Measurements from ENCODE around the gene FLAD1.

The FLAD1 gene

DNA sequence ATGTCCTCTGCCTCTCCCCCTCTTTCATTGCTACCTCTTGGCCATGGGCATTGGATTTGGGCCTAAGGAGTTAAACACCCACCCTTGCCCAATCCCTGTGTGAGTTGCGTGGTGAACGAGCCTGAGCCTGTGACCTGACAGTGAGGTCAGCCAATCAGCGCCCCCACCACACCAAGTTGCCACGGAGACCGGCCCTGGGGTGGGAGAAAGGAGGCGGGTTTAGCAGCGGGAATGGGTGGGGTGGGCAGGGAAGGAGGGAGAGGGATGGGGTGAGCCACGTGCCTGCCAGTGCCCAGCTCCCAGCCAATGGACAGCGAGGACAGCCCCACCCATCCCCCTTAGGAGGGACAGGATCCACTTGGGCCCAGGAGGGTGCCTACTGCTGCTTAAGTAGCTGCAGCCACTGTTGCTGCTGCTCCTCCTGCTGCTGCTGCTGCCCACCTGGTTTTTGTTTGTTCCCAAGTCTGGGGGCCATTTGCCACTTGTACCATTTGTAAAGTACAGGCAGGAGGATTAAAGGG, 28.9 kb downstream of the FLAD1 start:
- TF ChIP-seq, protein P1, sequence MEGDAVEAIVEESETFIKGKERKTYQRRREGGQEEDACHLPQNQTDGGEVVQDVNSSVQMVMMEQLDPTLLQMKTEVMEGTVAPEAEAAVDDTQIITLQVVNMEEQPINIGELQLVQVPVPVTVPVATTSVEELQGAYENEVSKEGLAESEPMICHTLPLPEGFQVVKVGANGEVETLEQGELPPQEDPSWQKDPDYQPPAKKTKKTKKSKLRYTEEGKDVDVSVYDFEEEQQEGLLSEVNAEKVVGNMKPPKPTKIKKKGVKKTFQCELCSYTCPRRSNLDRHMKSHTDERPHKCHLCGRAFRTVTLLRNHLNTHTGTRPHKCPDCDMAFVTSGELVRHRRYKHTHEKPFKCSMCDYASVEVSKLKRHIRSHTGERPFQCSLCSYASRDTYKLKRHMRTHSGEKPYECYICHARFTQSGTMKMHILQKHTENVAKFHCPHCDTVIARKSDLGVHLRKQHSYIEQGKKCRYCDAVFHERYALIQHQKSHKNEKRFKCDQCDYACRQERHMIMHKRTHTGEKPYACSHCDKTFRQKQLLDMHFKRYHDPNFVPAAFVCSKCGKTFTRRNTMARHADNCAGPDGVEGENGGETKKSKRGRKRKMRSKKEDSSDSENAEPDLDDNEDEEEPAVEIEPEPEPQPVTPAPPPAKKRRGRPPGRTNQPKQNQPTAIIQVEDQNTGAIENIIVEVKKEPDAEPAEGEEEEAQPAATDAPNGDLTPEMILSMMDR (IDR thresholded peaks at IDR 0.05; ENCODE audit: low read depth, low read length, missing control alignments), result no peak
- DNase-seq (ENCODE audit: low read depth), result no peak
- H3K4me3 ChIP-seq (ENCODE audit: low read depth, low read length), result no peak overlapping the region

GRCh38 chr1:155012776-155013602, 29.8 kb downstream of the FLAD1 start:
- no peak for DNase-seq (ENCODE audit: low read depth)
- H3K4me3 ChIP-seq (ENCODE audit: low read depth, low read length), result no peak overlapping the region
- TF ChIP-seq, protein P1 (IDR thresholded peaks at IDR 0.05; ENCODE audit: low read depth, low read length, missing control alignments), result no peak

GRCh38 chr1:155013632-155014031, 30.5 kb downstream of the FLAD1 start:
- no peak overlapping the region for H3K4me3 ChIP-seq (ENCODE audit: low read depth, low read length)
- TF ChIP-seq, protein P1 (IDR thresholded peaks at IDR 0.05; ENCODE audit: low read depth, low read length, missing control alignments), result no peak
- DNase-seq (ENCODE audit: low read depth), result no peak

- TF ChIP-seq, protein P1 (IDR thresholded peaks at IDR 0.05; ENCODE audit: low read depth, low read length, missing control alignments), result no peak
- no peak for DNase-seq (ENCODE audit: low read depth)
- no peak overlapping the region for H3K4me3 ChIP-seq (ENCODE audit: low read depth, low read length)
Measured at GRCh38 chr1:155014709-155015508, 31.8 kb downstream of the FLAD1 start.

- no peak for DNase-seq (ENCODE audit: low read depth)
- TF ChIP-seq, protein P1 (IDR thresholded peaks at IDR 0.05; ENCODE audit: low read depth, low read length, missing control alignments), result no peak
- H3K4me3 ChIP-seq (ENCODE audit: low read depth, low read length), result no peak overlapping the region
Measured at GRCh38 chr1:155015527-155016230, 32.5 kb downstream of the FLAD1 start.

GRCh38 chr1:155016231-155016831, 33.2 kb downstream of the FLAD1 start:
- no peak overlapping the region for H3K4me3 ChIP-seq (ENCODE audit: low read depth, low read length)
- TF ChIP-seq, protein P1 (IDR thresholded peaks at IDR 0.05; ENCODE audit: low read depth, low read length, missing control alignments), result no peak
- no peak for DNase-seq (ENCODE audit: low read depth)
